ENCODE results near the gene CNPY1. TPM values are rescaled to one million over a fixed set of nuclear protein-coding genes. Genes with fewer than 3 reads are reported as not detected.
A peak's percentile ranks its signal among the peaks of the same experiment; 100 is the strongest.

Gene CNPY1
- total and polyA plus RNA-seq, 9 of the 15 experiments (the other 6 are each of a cell fraction or from before 2014, with no cell fraction given) = not detected

- Histone ChIP-seq H3K79me2 (ENCODE audit: control insufficient read depth, insufficient read depth, low read length) (no peaks in the 10 kb centered on the region), H3K9ac (ENCODE audit: insufficient read depth in 1 of 2, low read depth in 2 of 2, low read length in 2 of 2) (no peak overlapping the region), H3K27me3 (ENCODE audit: control insufficient read depth in 2 of 2, insufficient read depth in 2 of 2, low read length in 2 of 2) (peaks cover 73 to 74% of the 10 kb centered on the region in 2 experiments), H3K27ac (ENCODE audit: extremely low read depth, low read depth, low read length) (no peak overlapping the region), H3K4me3 (no peak overlapping the region), H3K9me1 (ENCODE audit: control insufficient read depth, insufficient read depth, low read length) (no peaks in the 10 kb centered on the region), H3K36me3 (ENCODE audit: control insufficient read depth, insufficient read depth, low read length) (no peaks in the 10 kb centered on the region), H3K9me3 (replicated peaks; ENCODE audit: control insufficient read depth, insufficient read depth, low read depth, low read length) (no peaks in the 10 kb centered on the region), H3K4me1 (replicated peaks in 1 of 2; ENCODE audit: control insufficient read depth in 2 of 2, insufficient read depth in 2 of 2, low read length in 2 of 2) (peaks cover 0 to 11% of the 10 kb centered on the region in 2 experiments; a peak in 1 of 5 replicates), H4K20me1 (replicated peaks; ENCODE audit: control insufficient read depth, insufficient read depth, low read length) (peaks cover 9% of the 10 kb centered on the region; the same call in 1 of the 2 replicates), H3K4me2 (ENCODE audit: insufficient read depth, low read length) (no peak overlapping the region), H2AFZ (ENCODE audit: low read depth, low read length) (no peak overlapping the region)
- POLR2A ChIA-PET = interaction anchor here (0.6 kb wide), 1 partner anchor 583 kb away, joined by 3 read pairs; no protein-coding TSS in a partner anchor
- no peak for TF ChIP-seq TAF15 (IDR thresholded peaks at IDR 0.05; ENCODE audit: low read depth, low read length)
- TF ChIP-seq PRDM10 (IDR thresholded peaks at IDR 0.05; ENCODE audit: partially characterized antibody) = peak; percentile 7
- DNase-seq (ENCODE audit: extremely low read depth in 1 of 4, low spot score in 3 of 4) = no peak
- in situ Hi-C loops (cut with MboI) = no loop called here
- BruUV-seq (replicated peaks) = no TSS peak
- CTCF ChIA-PET (ENCODE audit: low intra/inter-chr PET ratio) = no interaction called here
- no peak for FAIRE-seq
- ATAC-seq = no peak
- WGBS (ENCODE audit: insufficient coverage, low coverage, missing lambda C conversion rate) = 6% methylated on average over 13 of the region's 13 CpGs
- intact Hi-C loops (cut with micrococcal nuclease) = no loop called here
Observed at GRCh38 chr7:155495440-155496248, 50.7 kb downstream of the CNPY1 start.

Measured in K562 (cell line).